GM19193 (cell line): ENCODE results near the gene ECM2.

Source experiments
- POLR2A ChIP-seq: IDR thresholded peaks from 4 replicates; pipeline ENCODE4 v1.6.1; 2011; ENCODE audit not compliant: insufficient read depth, insufficient read length; ENCODE audit errors: extremely low read depth

ECM2 gene

DNA sequence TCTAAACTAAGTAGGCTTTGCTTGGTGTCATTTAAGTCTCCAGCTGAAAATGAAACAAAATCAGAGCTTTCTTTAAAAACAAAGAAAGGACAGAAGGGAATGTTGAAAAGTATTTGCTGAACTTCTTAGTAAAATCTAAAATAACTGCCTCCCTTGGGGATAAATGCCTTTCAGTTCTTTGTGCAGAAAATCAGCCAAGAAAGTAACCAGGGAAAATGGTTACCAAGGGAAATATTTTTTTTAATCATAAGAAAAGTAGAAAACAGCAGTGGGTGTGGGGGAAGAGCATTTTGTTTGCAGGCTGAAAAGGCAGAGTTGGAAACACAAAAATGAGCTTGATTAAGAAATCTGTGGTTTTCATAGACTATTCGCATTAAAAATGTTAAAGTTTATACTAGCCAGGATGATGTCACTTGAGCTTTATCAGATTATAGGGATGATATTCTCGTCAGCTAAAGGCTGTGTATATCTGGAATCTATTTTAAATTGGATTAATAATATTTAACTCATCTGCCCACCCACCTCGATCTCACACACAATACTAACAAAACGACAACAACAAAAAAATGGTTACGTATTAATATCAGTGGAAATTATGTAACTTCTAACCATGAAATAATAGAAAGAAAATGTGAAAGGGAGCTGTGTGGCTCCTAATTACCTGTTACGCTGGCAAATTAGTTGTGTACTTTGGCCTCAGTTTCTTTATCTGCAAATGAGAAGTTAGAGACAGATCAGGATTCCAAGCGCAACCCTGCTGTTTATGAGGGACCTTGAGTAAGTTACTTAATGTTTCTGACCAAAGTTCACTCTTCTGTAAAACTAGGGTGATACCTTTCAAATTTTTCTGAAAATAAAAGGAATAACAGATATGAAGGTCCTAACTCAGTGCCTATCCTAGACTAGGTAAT is at the start of gene ECM2:
Gene ECM2, minus strand, starts transcription at position 51 of the 911 bp plus-strand sequence. CDS start 13,124 bp downstream, outside the sequence.
- no peak for TF ChIP-seq POLR2A

DNA sequence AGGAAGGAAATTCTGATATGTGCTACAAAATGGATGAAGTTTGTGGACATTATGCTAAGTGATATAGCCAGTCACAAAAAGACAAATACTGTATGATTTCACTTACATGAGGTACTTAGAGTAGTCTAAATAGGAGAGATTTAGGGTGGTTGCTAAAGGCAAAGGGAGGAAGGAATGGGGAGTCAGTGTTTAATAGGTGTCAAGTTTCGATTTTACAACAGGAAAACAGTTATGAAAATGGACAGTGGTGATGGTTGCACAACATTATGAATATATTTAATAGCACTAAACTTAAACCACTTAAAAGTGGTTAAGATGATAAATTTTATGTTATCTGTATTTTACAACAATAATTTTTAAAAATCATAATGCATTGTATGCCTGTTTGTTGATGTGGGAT is 40.4 kb upstream of the ECM2 start:
- TF ChIP-seq POLR2A = no peak

DNA sequence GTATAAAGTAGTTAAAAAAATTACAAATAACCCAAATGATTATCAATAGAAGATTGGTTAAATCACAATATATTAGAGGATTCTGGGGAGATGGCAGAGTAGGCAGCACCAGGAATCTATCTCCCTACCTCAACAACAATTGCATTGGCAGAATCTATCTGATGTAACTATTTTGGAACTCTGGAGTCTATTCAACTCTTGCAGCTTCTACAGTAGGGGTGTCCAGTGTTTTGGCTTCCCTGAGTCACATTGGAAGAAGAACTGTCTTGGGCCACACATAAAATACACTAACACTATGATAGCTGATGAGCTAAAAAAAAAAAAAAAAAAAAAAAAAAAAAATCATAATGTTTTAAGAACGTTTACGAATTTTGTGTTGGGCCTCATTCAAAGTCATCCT is 29.2 kb upstream of the ECM2 start:
- no peak for TF ChIP-seq POLR2A

GRCh38 chr9:92564504-92564903 is 28.7 kb upstream of the ECM2 start:
- TF ChIP-seq POLR2A = no peak

- TF ChIP-seq POLR2A = no peak
These were observed 27.6 kb upstream of the ECM2 start for GRCh38 chr9:92563116-92564100.

DNA sequence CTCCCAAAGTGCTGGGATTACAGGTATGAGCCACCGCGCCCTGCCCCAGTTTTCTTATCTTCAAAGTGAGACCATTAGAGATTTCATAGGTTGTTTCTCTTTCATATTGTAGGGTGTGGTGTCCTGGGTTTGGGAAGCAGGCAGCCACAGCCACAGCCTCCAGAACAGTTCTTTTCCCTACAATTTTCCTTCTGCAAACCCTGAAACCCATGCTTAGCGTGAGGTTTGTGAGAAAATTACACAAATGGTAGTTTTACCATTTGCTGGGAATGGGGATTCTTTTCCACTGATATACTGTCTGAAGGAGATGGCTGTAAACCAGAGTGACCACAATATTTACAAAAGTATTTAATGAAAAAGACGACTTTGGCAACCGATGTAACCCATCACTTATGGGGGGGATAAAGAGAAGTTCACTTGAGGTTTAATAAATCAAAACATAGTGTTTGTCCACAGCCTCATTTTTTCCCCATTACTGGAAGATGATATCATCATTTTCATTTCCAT is 26.7 kb upstream of the ECM2 start:
- no peak for TF ChIP-seq POLR2A

- TF ChIP-seq POLR2A = no peak
These were observed 25.9 kb upstream of the ECM2 start for GRCh38 chr9:92561374-92562330.

GRCh38 chr9:92558612-92559374 is 23.0 kb upstream of the ECM2 start:
- TF ChIP-seq POLR2A = no peak

GRCh38 chr9:92550765-92551164 is 15.0 kb upstream of the ECM2 start:
- no peak for TF ChIP-seq POLR2A

- TF ChIP-seq POLR2A = no peak
These were observed 11.6 kb upstream of the ECM2 start for GRCh38 chr9:92547356-92547755.

DNA sequence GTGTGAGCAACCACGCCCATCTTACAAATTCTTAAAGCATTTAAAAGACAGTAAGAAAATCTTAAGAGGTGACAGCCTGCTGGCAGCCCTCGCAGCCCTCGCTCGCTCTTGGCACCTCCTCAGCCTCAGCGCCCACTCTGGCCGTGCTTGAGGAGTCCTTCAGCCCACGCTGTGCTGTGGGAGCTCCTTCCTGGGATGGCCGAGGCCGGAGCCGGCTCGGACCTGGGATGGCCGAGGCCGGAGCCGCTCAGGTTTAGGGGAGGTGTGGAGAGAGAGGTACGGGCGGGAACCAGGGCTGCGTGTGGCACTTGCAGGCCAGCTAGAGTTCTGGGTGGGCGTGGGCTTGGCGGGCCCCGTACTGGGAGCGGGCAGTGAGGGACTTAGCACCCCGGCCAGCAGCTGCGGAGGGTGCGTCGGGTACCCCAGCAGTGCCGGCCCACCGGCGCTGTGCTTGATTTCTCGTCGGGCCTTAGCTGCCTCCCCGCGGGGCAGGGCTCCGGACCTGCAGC is 9.3 kb upstream of the ECM2 start:
- no peak for TF ChIP-seq POLR2A

- no peak for TF ChIP-seq POLR2A
These were observed 8.2 kb upstream of the ECM2 start for GRCh38 chr9:92543972-92544371.

GRCh38 chr9:92538541-92538940 is 2.8 kb upstream of the ECM2 start:
- no peak for TF ChIP-seq POLR2A
